Colonic mucosa (tissue), 4 donors: ENCODE measurements around the gene GP2. TPM values are rescaled to one million over a fixed set of nuclear protein-coding genes. Genes with fewer than 3 reads are reported as not detected.

Source experiments
- DNase-seq: peaks from one replicate; pipeline ENCODE4 v3.0.0-alpha.2; 2020
- H3K27ac ChIP-seq: fragments of 200-600 bp; one replicate; pipeline ENCODE4 v1.8.0; 2021
- H3K27me3 ChIP-seq: fragments of 200-600 bp; one replicate; pipeline ENCODE4 v1.8.0; 2021
- H3K36me3 ChIP-seq: fragments of 200-600 bp; one replicate; pipeline ENCODE4 v1.8.0; 2021
- H3K4me1 ChIP-seq: fragments of 200-600 bp; one replicate; pipeline ENCODE4 v1.8.0; 2021; ENCODE audit warnings: mild to moderate bottlenecking
- H3K4me3 ChIP-seq: fragments of 200-600 bp; one replicate; pipeline ENCODE4 v1.8.0; 2021
- H3K9ac ChIP-seq, 2 donors: one replicate each; pipeline ENCODE4 v1.7.0; 2013; ENCODE audit warnings: control low read depth in 2 of 2, low read depth in 2 of 2, low read length in 2 of 2
- H3K9me3 ChIP-seq: fragments of 200-600 bp; one replicate; pipeline ENCODE4 v1.8.0; 2021
- CTCF ChIP-seq: fragments of 200-600 bp; IDR thresholded peaks from one replicate; pipeline ENCODE4 v1.8.0; 2022; ENCODE audit warnings: antibody characterized with exemption, mild to moderate bottlenecking
- intact Hi-C: fragments of 100-400 bp; cut with DNase I; formaldehyde crosslinking; loops from one replicate; pipeline ENCODE4 v1.14.1; 2022
- total RNA-seq, 2 donors: library from RNA; stranded (reverse); fragmentation: NEBNext Ultra II Directional in 1 of 2; extraction: Animal tissue kit (Norgen Biotek cat#: 25700) in 1 of 2; gene quantifications; one replicate each; pipeline ENCODE4 v1.2.1, GENCODE V29; 2021
- donor health status: healthy.
- donor health status: DM: no; HTN: no; CAD: no.
- donor health status: DM: no; HTN: no; CAD: no.

GP2 gene
- total RNA-seq, 2 donors from 2014 or later, result 5.3 to 31.1 TPM

GRCh38 chr16:20307240-20307671 lies 20.1 kb downstream of the GP2 start:
- Histone ChIP-seq H3K9ac (no peak overlapping the region), H3K4me1 (no peaks in the 10 kb centered on the region), H3K4me3 (no peak overlapping the region), H3K27me3 (no peaks in the 10 kb centered on the region), H3K27ac (no peak overlapping the region), H3K9me3 (no peaks in the 10 kb centered on the region), H3K36me3 (no peaks in the 10 kb centered on the region)
- no peak for DNase-seq
- intact Hi-C loops, result no loop called here
- TF ChIP-seq CTCF, result no peak

GRCh38 chr16:20306401-20306800 lies 20.9 kb downstream of the GP2 start:
- H3K27me3 ChIP-seq, result no peaks in the 10 kb centered on the region
- H3K9ac ChIP-seq, result no peak overlapping the region
- no peak for DNase-seq
- intact Hi-C loops, result no loop called here
- no peak overlapping the region for H3K27ac ChIP-seq
- H3K4me1 ChIP-seq, result no peaks in the 10 kb centered on the region
- H3K9me3 ChIP-seq, result no peaks in the 10 kb centered on the region
- no peak overlapping the region for H3K4me3 ChIP-seq
- no peak for TF ChIP-seq CTCF
- no peaks in the 10 kb centered on the region for H3K36me3 ChIP-seq

DNA sequence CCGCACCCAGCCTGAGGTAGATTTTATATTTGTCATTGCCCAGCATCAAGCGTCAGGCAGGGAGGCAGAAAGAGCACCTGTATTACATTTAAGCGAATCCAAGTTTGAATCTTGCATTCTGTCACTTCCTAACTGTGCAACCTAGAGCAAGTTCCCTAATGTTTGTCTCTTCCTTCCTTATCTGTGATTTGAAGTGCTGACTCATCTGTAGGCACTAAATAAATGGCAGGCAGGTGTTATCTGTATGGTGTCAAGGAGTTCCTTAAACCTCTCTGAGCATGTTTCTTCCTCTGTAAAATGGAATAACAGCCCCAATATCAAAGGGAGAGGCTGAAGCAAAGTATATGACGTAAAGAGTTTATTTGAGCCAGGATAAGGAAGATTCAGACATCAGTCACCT lies 24.3 kb downstream of the GP2 start:
- no peak overlapping the region for H3K27ac ChIP-seq
- intact Hi-C loops, result no loop called here
- no peaks in the 10 kb centered on the region for H3K36me3 ChIP-seq
- H3K4me1 ChIP-seq, result no peaks in the 10 kb centered on the region
- no peak for TF ChIP-seq CTCF
- no peak overlapping the region for H3K9ac ChIP-seq
- H3K4me3 ChIP-seq, result no peak overlapping the region
- H3K27me3 ChIP-seq, result no peaks in the 10 kb centered on the region
- no peaks in the 10 kb centered on the region for H3K9me3 ChIP-seq
- DNase-seq, result no peak

- H3K4me3 ChIP-seq, result no peak overlapping the region
- H3K36me3 ChIP-seq, result no peaks in the 10 kb centered on the region
- H3K9me3 ChIP-seq, result no peaks in the 10 kb centered on the region
- H3K4me1 ChIP-seq, result no peaks in the 10 kb centered on the region
- DNase-seq, result no peak
- intact Hi-C loops, result no loop called here
- H3K27me3 ChIP-seq, result no peaks in the 10 kb centered on the region
- no peak overlapping the region for H3K9ac ChIP-seq
- no peak overlapping the region for H3K27ac ChIP-seq
- no peak for TF ChIP-seq CTCF
Observed at GRCh38 chr16:20302389-20302788, 24.9 kb downstream of the GP2 start.

DNA sequence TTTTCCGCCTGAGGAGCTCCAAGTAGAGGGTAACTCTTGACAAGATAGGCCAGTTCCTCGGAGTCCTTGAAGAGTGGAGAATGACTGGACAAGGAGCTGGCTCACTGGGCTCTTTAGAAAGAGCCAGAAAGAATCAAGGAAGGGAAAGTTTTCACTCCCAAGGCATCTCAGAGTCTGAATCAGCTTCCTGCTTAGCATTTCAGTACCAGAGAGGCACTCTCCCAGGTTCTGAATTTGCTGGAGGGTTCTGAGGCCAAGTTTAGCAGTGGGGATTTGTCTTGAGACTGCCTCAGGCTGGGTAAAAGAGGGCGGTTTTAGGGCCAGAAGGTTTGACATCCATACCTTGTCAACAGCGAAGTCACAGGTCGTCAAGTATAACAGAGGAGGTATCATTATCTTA lies 25.5 kb downstream of the GP2 start:
- Histone ChIP-seq H3K9me3 (no peaks in the 10 kb centered on the region), H3K36me3 (no peaks in the 10 kb centered on the region), H3K9ac (no peak overlapping the region), H3K4me1 (no peaks in the 10 kb centered on the region), H3K4me3 (no peak overlapping the region), H3K27ac (no peak overlapping the region), H3K27me3 (no peaks in the 10 kb centered on the region)
- no peak for TF ChIP-seq CTCF
- DNase-seq, result no peak
- intact Hi-C loops, result loop anchor here (2.0 kb wide), 1 partner anchor 393 kb away; no protein-coding TSS in a partner anchor
